Testis (tissue), 2 donors: ENCODE data around the gene GPR21.

Experiments
- CTCF ChIP-seq, 3 experiments: fragments of 450-650 bp in 2 of 3; fragments of 200-600 bp in 1 of 3; sonication (generic) in 1 of 3; IDR thresholded peaks; one replicate each; pipeline ENCODE4 v1.5.1; 2016 to 2019; ENCODE audit warnings: antibody characterized with exemption in 3 of 3, mild to moderate bottlenecking in 2 of 3, moderate library complexity in 1 of 3
- POLR2A ChIP-seq: fragments of 450-650 bp; IDR thresholded peaks from one replicate; pipeline ENCODE4 v1.6.1; 2017; ENCODE audit warnings: antibody characterized with exemption, mild to moderate bottlenecking, moderate library complexity

GRCh38 chr9:123035791-123036190 lies 2.3 kb downstream of the GPR21 start:
- TF ChIP-seq CTCF (IDR thresholded peaks at IDR 0.05) (no peak), POLR2A (no peak)
